ENCODE measurements around the gene USP11.

USP11 gene

GRCh38 chrX:47264483-47265173, 31.8 kb downstream of the USP11 start:
- peak; percentile 62 for DNase-seq (ENCODE audit: low read depth)
- no peak overlapping the region for H3K4me3 ChIP-seq (ENCODE audit: low read depth, low read length)

DNA sequence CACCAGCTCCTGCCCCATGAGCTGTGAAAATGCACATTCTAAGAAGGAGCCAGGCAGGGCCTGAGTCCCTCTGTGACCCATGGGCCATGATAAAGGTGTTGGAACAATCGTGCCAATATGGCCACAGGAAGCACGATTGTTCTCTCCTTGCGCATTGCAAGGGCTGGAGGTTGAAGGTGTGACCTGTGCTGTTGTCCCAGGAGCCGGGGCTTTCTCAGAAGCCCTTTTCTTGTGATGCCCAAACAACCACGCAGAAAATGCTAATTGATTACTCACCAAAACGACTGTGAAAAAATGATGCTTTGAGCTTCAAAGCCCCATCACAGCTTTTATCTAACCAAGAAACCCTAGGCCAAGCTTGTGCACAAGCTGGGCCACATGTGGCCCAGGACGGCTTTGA, 33.8 kb downstream of the USP11 start:
- TF ChIP-seq, protein P1, sequence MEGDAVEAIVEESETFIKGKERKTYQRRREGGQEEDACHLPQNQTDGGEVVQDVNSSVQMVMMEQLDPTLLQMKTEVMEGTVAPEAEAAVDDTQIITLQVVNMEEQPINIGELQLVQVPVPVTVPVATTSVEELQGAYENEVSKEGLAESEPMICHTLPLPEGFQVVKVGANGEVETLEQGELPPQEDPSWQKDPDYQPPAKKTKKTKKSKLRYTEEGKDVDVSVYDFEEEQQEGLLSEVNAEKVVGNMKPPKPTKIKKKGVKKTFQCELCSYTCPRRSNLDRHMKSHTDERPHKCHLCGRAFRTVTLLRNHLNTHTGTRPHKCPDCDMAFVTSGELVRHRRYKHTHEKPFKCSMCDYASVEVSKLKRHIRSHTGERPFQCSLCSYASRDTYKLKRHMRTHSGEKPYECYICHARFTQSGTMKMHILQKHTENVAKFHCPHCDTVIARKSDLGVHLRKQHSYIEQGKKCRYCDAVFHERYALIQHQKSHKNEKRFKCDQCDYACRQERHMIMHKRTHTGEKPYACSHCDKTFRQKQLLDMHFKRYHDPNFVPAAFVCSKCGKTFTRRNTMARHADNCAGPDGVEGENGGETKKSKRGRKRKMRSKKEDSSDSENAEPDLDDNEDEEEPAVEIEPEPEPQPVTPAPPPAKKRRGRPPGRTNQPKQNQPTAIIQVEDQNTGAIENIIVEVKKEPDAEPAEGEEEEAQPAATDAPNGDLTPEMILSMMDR (conservative IDR thresholded peaks at IDR 0.05; ENCODE audit: low read depth, low read length) = no peak
- no peak overlapping the region for H3K4me3 ChIP-seq (ENCODE audit: low read depth, low read length)
- DNase-seq (ENCODE audit: low read depth) = no peak

More at GRCh38 chrX:47264483-47265173, 31.8 kb downstream of the USP11 start:
- TF ChIP-seq, protein P1 (conservative IDR thresholded peaks at IDR 0.05; ENCODE audit: low read depth, low read length) = no peak

DNA sequence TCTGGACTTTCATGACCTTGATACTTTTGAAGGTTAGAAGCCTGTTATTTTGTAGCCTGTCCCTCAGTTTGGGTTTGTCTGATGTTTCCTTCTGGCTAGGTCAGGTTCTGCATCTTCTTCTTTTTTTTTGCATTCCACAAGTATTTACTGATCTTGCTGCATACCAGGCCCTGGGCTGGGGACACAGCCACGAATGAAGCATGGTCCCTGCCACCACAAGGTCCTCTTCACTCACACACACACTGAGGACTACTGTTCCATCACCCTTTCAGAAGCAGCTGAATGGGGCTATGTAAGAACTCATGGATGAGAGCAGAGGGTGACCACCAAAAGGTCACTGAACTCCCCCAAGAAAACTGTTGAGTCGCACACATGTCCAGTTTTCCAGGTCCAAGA, 39.2 kb downstream of the USP11 start:
- no peak overlapping the region for H3K4me3 ChIP-seq (ENCODE audit: low read depth, low read length)
- TF ChIP-seq, protein P1 (conservative IDR thresholded peaks at IDR 0.05; ENCODE audit: low read depth, low read length) = no peak
- DNase-seq (ENCODE audit: low read depth) = no peak

DNA sequence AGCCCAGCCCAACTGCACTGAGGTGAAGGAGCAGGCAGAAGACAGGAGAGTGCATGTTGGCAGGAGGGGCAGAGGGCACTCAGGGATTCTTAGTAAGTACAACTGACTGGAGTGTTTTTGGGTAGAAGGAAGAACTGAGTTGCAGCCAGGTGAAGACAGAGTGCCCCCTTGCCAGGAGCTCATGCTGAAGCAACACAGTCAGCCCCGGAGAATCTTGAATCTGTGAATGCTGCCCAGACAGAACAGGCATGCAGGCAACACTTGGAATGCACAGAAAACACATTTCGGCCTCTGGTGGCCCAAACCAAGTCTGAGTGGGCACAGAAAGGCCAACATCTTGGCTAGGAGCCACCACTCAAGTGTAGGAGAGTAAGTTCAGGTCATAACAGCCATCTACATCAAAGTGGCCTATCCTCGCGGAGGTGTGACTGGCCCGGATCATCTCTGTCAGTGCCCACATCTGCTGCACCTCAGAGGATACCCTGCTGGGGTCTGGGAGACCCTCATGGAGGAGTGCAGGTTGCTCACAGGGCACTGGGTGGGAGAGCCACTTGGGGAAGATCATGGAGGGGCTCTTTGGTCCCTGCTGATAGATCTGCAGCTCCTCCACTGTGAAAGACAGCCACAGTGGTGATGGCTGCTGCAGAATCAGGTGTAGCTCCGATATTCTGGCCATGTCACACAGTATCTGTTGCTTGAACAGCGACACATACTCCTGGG, 40.4 kb downstream of the USP11 start:
- H3K4me3 ChIP-seq (ENCODE audit: low read depth, low read length) = no peak overlapping the region
- TF ChIP-seq, protein P1 (conservative IDR thresholded peaks at IDR 0.05; ENCODE audit: low read depth, low read length) = no peak
- DNase-seq (ENCODE audit: low read depth) = no peak

DNA sequence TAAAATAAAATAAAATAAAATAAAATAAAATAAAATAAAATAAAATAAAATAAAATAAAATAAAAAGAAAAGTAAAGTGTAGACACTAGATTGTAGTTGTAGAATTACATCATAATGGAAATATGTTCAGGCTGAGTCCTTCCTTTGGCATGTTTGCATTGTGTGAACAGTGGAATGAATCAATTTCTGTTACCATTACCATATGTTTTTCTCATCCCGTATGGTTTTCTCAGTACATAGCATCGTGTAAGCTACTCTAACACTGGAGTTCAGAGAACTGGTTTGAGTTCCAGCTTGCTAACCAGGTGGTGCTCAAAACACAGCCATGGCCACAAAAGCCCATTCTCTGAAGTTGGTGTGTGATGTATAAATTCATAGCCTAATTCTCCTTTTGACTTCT, 45.9 kb downstream of the USP11 start:
- H3K4me3 ChIP-seq (ENCODE audit: low read depth, low read length) = no peak overlapping the region
- TF ChIP-seq, protein P1 (conservative IDR thresholded peaks at IDR 0.05; ENCODE audit: low read depth, low read length) = no peak
- DNase-seq (ENCODE audit: low read depth) = peak; percentile 59

DNA sequence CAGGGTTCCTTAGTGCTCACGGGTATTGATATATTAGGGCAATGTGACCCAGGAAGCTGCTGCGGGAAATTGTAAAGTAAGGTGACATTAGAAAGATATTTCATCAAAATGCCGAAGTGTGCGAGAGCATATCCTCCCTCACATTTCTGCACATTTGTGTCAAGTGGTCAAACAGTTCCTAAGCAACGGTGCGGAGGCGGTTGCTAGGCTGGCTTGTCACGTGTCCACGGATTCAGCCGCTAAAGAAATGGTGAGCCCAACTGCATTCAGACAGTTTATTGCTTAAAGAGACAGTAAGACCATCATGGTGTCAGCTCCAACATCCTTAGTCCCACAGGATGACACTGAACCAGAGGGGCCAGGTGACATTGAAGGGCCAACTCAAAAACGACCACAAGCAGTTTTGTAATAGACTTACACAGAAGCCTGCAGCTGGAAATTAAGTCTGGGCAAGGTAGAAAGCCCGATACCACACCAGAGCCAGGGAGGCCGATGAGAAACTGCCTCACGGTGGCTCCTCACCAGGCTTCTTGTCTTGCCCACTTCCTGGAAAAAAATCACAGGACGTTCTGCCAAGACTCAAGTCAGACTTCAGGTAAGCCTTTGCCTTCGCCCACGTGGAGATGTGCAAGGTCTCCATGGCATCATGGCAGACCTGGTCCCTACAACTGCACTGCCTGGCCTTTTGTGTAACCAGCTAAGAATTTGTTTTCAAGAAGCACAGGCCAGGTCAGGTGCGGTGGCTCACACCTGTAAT, 50.4 kb downstream of the USP11 start:
- H3K4me3 ChIP-seq (ENCODE audit: low read depth, low read length) = no peak overlapping the region
- TF ChIP-seq, protein P1 (conservative IDR thresholded peaks at IDR 0.05; ENCODE audit: low read depth, low read length) = no peak

More for the DNA sequence above, 50.4 kb downstream of the USP11 start:
- peak; percentile 56 for DNase-seq (ENCODE audit: low read depth)
